Breast epithelium (tissue), 4 donors: Measurements from ENCODE around the gene DAPK1. TPM values are rescaled to one million over a fixed set of nuclear protein-coding genes. Genes with fewer than 3 reads are reported as not detected.

Source experiments
- DNase-seq, 2 donors: peaks; one replicate each; pipeline ENCODE4 v3.0.0-alpha.2; 2019; ENCODE audit warnings: low spot score in 2 of 2
- H3K27ac ChIP-seq, 2 donors: fragments of 200-600 bp; sonication (generic) in 1 of 2; one replicate each; pipeline ENCODE4 v1.5.1; 2016 to 2019; ENCODE audit warnings: mild to moderate bottlenecking in 1 of 2
- H3K27me3 ChIP-seq, 2 donors: fragments of 200-600 bp; sonication (generic) in 1 of 2; one replicate each; pipeline versions ENCODE4 v1.5.1 to v1.6.0; 2017 to 2019; ENCODE audit warnings: control low read depth in 1 of 2, mild to moderate bottlenecking in 1 of 2
- H3K36me3 ChIP-seq: fragments of 200-600 bp; one replicate; pipeline ENCODE4 v1.5.1; 2019
- H3K4me1 ChIP-seq, 2 donors: fragments of 200-600 bp; sonication (generic); one replicate each; pipeline ENCODE4 v1.5.1; 2016 to 2019; ENCODE audit warnings: control low read depth in 1 of 2
- H3K4me3 ChIP-seq, 3 donors: fragments of 200-600 bp; sonication (generic); 1 replicate in 2 of 3; 2 replicates in 1 of 3; pipeline ENCODE4 v1.5.1; 2016 to 2019; ENCODE audit warnings: mild to moderate bottlenecking in 3 of 3, moderate library complexity in 2 of 3
- H3K9me3 ChIP-seq, 2 donors: fragments of 200-600 bp; sonication (generic) in 1 of 2; one replicate each; pipeline ENCODE4 v1.5.1; 2016 to 2019; ENCODE audit warnings: control low read depth in 1 of 2
- CTCF ChIP-seq, 3 donors: fragments of 450-650 bp; IDR thresholded peaks; one replicate each; pipeline ENCODE4 v1.5.1; 2016 to 2017; ENCODE audit warnings: antibody characterized with exemption in 3 of 3, mild to moderate bottlenecking in 3 of 3, moderate library complexity in 3 of 3
- POLR2A ChIP-seq: fragments of 450-650 bp; IDR thresholded peaks from one replicate; pipeline ENCODE4 v1.6.1; 2016; ENCODE audit warnings: antibody characterized with exemption, mild to moderate bottlenecking, moderate library complexity
- POLR2AphosphoS5 ChIP-seq, 3 donors: sonication (generic); formaldehyde crosslinking; IDR thresholded peaks; one replicate each; pipeline ENCODE4 v1.6.1; 2017; ENCODE audit warnings: antibody characterized with exemption in 3 of 3
- intact Hi-C: fragments of 100-400 bp; cut with DNase I; formaldehyde crosslinking; loops from one replicate; pipeline ENCODE4 v1.15.1; 2023; ENCODE audit warnings: low total_unique reads
- total RNA-seq, 3 donors: library from RNA; depleted of rRNA; stranded (reverse); fragments of >200 nt; gene quantifications; one replicate each; pipeline ENCODE4 v1.1.0, GENCODE V29; 2016

The DAPK1 gene
- total RNA-seq, 3 donors from 2014 or later = 14.7 to 42.6 (median 34.5) TPM

- no peak for DNase-seq
- Histone ChIP-seq H3K27me3 (peaks cover 0 to 5% of the 10 kb centered on the region in 2 donors), H3K4me3 (no peak overlapping the region), H3K4me1 (no peaks in the 10 kb centered on the region), H3K27ac (no peak overlapping the region), H3K9me3 (no peaks in the 10 kb centered on the region), H3K36me3 (no peaks in the 10 kb centered on the region)
- intact Hi-C loops = no loop called here
- no peak for TF ChIP-seq CTCF (IDR thresholded peaks at IDR 0.05)
- TF ChIP-seq POLR2AphosphoS5 (IDR thresholded peaks at IDR 0.05) = no peak
These were observed 121.7 kb downstream of the DAPK1 start for GRCh38 chr9:87619346-87619745.

DNA sequence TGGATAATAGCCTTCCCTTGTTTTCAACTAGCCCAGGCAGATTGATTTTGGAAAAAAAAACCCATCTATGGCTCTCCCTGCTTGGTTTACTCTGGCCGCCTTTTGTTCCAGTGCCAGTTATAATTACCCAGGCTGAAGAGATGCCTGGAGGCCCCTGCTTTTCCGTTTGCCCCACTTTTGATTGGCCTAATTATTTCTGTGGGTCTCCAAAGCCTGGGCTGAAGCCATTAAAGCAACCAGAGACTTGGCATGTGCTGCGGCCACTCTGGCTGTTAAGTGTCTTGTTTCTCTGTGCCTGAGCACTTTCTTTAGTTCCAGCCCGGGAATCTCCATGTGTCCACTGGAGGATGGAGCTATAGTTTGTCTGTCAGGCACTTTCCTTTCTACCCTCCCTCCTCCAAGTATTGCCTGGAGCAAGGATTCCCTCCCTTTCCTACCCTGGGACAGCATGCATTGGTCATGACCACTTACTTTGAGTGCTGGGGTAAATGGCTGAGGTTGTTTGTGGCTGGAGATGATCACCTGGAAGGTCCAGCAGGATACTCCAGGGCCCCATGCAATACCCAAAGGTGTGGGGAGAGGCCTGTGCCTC, 123.2 kb downstream of the DAPK1 start:
- Histone ChIP-seq H3K36me3 (no peaks in the 10 kb centered on the region), H3K4me3 (no peak overlapping the region), H3K9me3 (no peaks in the 10 kb centered on the region), H3K27me3 (peaks cover 0 to 5% of the 10 kb centered on the region in 2 donors), H3K4me1 (no peaks in the 10 kb centered on the region), H3K27ac (no peak overlapping the region)
- TF ChIP-seq POLR2AphosphoS5 (IDR thresholded peaks at IDR 0.05) (no peak), CTCF (IDR thresholded peaks at IDR 0.05) (no peak), POLR2A (no peak)
- DNase-seq = no peak
- intact Hi-C loops = no loop called here

GRCh38 chr9:87622098-87622497, 124.4 kb downstream of the DAPK1 start:
- Histone ChIP-seq H3K4me1 (no peaks in the 10 kb centered on the region), H3K36me3 (no peaks in the 10 kb centered on the region), H3K4me3 (no peak overlapping the region), H3K27me3 (peaks cover 0 to 5% of the 10 kb centered on the region in 2 donors), H3K9me3 (no peaks in the 10 kb centered on the region), H3K27ac (no peak overlapping the region)
- no peak for DNase-seq
- TF ChIP-seq POLR2AphosphoS5 (IDR thresholded peaks at IDR 0.05) (no peak), CTCF (IDR thresholded peaks at IDR 0.05) (no peak), POLR2A (no peak)
- intact Hi-C loops = no loop called here

GRCh38 chr9:87622923-87623322, 125.3 kb downstream of the DAPK1 start:
- H3K36me3 ChIP-seq = no peaks in the 10 kb centered on the region
- no peaks in the 10 kb centered on the region for H3K9me3 ChIP-seq
- no peak overlapping the region for H3K27ac ChIP-seq
- TF ChIP-seq CTCF (IDR thresholded peaks at IDR 0.05) (no peak), POLR2A (no peak), POLR2AphosphoS5 (IDR thresholded peaks at IDR 0.05) (no peak)
- intact Hi-C loops = no loop called here
- DNase-seq = no peak
- H3K4me1 ChIP-seq = no peaks in the 10 kb centered on the region
- H3K4me3 ChIP-seq = no peak overlapping the region
- peaks cover 0 to 5% of the 10 kb centered on the region in 2 donors for H3K27me3 ChIP-seq

DNA sequence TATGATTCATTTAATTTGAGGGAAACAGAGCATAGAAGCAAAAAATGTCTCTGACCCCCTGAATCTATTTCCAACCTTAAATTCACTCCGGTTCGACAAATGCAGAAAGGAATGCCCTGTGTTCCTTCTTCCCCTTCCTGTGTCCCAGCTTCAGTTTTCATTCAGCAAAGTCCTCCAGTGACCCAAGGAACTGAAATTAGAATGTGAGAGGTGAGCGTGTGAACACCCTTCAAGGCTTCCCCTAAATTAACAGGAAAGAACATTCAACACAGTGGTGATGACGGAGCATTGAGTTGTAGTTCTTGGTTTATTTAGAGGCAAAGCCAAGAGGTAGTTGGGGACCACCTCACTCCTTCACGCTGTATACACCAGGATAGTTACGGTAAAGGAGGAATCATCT, 130.7 kb downstream of the DAPK1 start:
- Histone ChIP-seq H3K27me3 (peaks cover 0 to 5% of the 10 kb centered on the region in 2 donors), H3K27ac (no peak overlapping the region)

More for the DNA sequence above, 130.7 kb downstream of the DAPK1 start:
- no peaks in the 10 kb centered on the region for H3K9me3 ChIP-seq
- H3K36me3 ChIP-seq = no peaks in the 10 kb centered on the region
- H3K4me1 ChIP-seq = no peaks in the 10 kb centered on the region
- no peak overlapping the region for H3K4me3 ChIP-seq
- TF ChIP-seq POLR2A (no peak), POLR2AphosphoS5 (IDR thresholded peaks at IDR 0.05) (no peak), CTCF (IDR thresholded peaks at IDR 0.05) (no peak)
- DNase-seq = no peak
- intact Hi-C loops = no loop called here
